GM19238 (cell line): ENCODE measurements around the gene PTPN22.
"Not testable (repeated sequence)": the region's sequence is repeated elsewhere in the genome, so short reads cannot be mapped to it uniquely, and the experiment has no call there.

Source experiments
- DNase-seq: peaks from one replicate; pipeline ENCODE4 v3.0.0; 2011; ENCODE audit warnings: low spot score; ENCODE audit not compliant: insufficient read length

The PTPN22 gene

GRCh38 chr1:113852694-113853093 is 18.8 kb downstream of the PTPN22 start:
- not testable (repeated sequence) for DNase-seq

- DNase-seq = no peak
Measured at GRCh38 chr1:113850127-113850796, 21.2 kb downstream of the PTPN22 start.

- DNase-seq = no peak
Measured at GRCh38 chr1:113849072-113849471, 22.4 kb downstream of the PTPN22 start.

GRCh38 chr1:113846391-113847035 is 25.0 kb downstream of the PTPN22 start:
- no peak for DNase-seq

- no peak for DNase-seq
Measured at GRCh38 chr1:113836534-113836933, 35.0 kb downstream of the PTPN22 start.

- DNase-seq = no peak
Measured at GRCh38 chr1:113835686-113836290, 35.7 kb downstream of the PTPN22 start.

- no peak for DNase-seq
Measured at GRCh38 chr1:113834716-113835115, 36.8 kb downstream of the PTPN22 start.

GRCh38 chr1:113830039-113830438 is 41.5 kb downstream of the PTPN22 start:
- no peak for DNase-seq

GRCh38 chr1:113821916-113822315 is 49.6 kb downstream of the PTPN22 start:
- no peak for DNase-seq

GRCh38 chr1:113818578-113818977 is 52.9 kb downstream of the PTPN22 start:
- no peak for DNase-seq

- DNase-seq = no peak
Measured at GRCh38 chr1:113813218-113813617, 58.3 kb downstream of the PTPN22 start.

GRCh38 chr1:113812661-113813135 is 58.8 kb downstream of the PTPN22 start:
- no peak for DNase-seq

GRCh38 chr1:113811888-113812660 is 59.4 kb downstream of the PTPN22 start, which contains the start of gene RSBN1:
Gene RSBN1 (minus strand): TSS chr1:113812476. CDS start chr1:113812412, 64 bp downstream.
- DNase-seq = peak; percentile 78

GRCh38 chr1:113811156-113811887 is 60.2 kb downstream of the PTPN22 start:
- DNase-seq = no peak

GRCh38 chr1:113809670-113810602 is 61.6 kb downstream of the PTPN22 start:
- DNase-seq = no peak

- DNase-seq = no peak
Measured at GRCh38 chr1:113808450-113809195, 62.9 kb downstream of the PTPN22 start.

- no peak for DNase-seq
Measured at GRCh38 chr1:113805639-113806038, 65.9 kb downstream of the PTPN22 start.

GRCh38 chr1:113805256-113805531 is 66.3 kb downstream of the PTPN22 start:
- DNase-seq = no peak
